Measurements from ENCODE around the gene MKI67.
A peak's percentile ranks its signal among the peaks of the same experiment; 100 is the strongest.

MKI67 gene

DNA sequence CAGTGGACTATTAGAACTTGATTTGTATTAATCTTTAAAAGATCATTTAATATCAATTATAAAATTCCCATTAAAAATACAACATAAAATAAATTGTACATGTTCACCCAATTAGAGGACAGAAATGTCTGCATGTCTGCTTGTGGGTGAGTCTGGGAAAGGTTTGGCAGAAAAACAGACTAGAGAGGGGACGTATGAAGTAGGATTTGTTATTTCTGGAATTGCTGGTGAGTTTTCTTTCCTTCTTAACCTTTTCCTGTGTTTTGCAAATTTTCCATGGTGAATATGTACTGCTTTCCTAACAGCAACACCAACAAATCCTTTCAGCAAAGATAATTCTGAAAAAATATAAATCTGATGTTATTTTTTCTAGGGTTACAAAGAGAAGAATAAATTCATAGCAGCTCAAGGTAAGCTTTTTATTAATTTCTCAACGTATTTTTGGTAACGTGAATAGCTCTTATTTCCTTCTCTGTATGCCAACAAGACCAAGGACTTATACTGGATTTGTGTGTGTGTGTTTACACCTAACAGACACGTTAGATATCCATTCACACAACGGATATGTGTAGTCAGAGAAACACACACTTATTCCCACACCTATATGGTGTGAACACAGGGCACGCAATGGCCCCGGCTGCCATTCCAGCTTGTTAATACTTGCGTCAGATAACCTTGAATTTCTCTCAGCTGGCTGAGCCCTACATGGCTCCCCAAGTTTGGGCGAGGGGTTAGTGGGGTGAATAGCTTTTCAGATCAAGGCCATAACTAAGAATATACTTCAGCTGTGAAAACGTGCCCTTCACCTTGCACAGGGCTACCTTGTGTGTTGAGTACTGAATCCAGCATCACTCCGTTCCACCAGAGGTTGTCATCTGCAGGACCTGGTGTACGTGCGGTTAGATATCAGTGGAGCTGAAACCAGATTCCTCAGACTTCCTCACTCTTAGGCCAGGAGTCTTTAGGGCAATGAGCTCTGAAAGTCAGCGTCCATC, 64.6 kb downstream of the MKI67 start:
- Histone ChIP-seq H4K91ac (ENCODE audit: low read depth, low read length, poor library complexity) (no peak overlapping the region), H3K14ac (ENCODE audit: low read length) (no peak overlapping the region), H3K4ac (ENCODE audit: low read length) (no peak overlapping the region), H3K79me1 (ENCODE audit: low read depth, low read length) (no peaks in the 10 kb centered on the region), H2BK5ac (ENCODE audit: low read length) (no peak overlapping the region), H3K36me3 (replicated peaks in 1 of 2; ENCODE audit: control insufficient read depth in 2 of 2, insufficient read depth in 2 of 2, low read length in 2 of 2) (peaks cover 0 to 3% of the 10 kb centered on the region in 2 donors), H2BK12ac (ENCODE audit: low read length) (no peak overlapping the region), H2BK15ac (ENCODE audit: low read length) (no peak overlapping the region), H3K4me3 (ENCODE audit: low read length in 2 of 2) (no peak overlapping the region), H4K8ac (ENCODE audit: low read depth, low read length) (no peak overlapping the region), H2AK5ac (ENCODE audit: low read depth, low read length) (no peak overlapping the region), H3K9me3 (replicated peaks in 1 of 2; ENCODE audit: control insufficient read depth in 2 of 2, insufficient read depth in 1 of 2, low read depth in 1 of 2, low read length in 2 of 2) (no peaks in the 10 kb centered on the region), H3K4me1 (ENCODE audit: control insufficient read depth in 2 of 2, insufficient read depth in 1 of 2, low read depth in 1 of 2, low read length in 2 of 2) (peaks cover 9 to 18% of the 10 kb centered on the region in 2 donors), H2BK120ac (ENCODE audit: low read depth, low read length) (no peak overlapping the region), H3K27ac (replicated peaks; ENCODE audit: low read length) (no peak overlapping the region), H3K9ac (ENCODE audit: low read depth, low read length, poor library complexity) (no peak overlapping the region), H2AFZ (ENCODE audit: low read length) (peak overlapping the region; percentile 79), H3K23ac (ENCODE audit: low read depth, low read length, poor library complexity) (no peak overlapping the region), H3K4me2 (ENCODE audit: insufficient read depth, low read length, poor library complexity, severe bottlenecking) (no peak overlapping the region), H3K18ac (ENCODE audit: low read length) (no peak overlapping the region), H3K27me3 (ENCODE audit: control insufficient read depth in 3 of 3, insufficient read depth in 3 of 3, low read depth in 1 of 3, low read length in 3 of 3) (no peaks in the 10 kb centered on the region)
- DNase-seq (ENCODE audit: low spot score): no peak
- WGBS, 2 donors (ENCODE audit: extremely low coverage in 2 of 2, insufficient read length in 2 of 2, insufficient replicate concordance in 1 of 2): no CpG with 5 or more reads among the region's 14 CpGs

DNA sequence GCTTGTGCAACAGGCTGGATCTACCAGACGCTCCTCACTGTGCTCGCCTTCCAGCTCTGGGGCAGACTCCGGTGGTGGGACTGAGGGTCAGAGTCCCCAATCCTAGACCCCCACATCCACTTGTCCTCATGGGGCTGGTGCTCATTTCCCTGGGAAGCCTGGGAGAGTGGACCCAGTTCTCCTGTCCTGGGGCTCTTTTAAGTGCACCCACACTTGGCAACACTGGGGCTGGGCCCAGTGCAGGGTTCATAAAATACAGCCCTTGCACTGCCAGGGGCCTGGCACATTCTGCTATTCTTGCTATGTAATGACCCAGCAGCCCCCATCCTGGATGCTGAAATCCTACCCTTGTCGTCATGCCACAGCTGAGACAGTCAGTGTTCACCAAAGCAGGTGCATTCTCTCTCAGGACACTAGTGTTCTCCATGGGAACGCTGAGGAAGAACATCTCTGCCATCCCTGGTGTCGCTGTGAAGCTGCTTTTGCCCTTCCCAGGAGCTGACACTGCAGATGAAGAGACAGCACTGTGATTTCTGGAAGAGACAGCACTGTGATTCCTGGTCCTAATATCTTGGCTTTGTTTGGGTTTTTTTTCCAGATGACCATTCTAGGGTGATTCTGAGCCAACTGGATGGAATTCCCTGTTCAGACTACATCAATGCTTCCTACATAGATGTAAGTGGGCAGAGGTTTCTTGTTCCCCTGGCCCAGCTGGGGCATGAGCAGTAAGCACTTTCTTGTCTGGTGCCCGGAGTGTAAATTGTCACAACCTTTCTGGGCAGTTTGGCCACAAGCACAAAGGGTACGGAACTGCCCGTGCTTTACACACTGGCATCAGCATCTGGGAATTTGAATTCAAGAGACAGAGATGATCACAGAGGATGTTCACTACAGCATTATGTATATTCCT, 65.6 kb downstream of the MKI67 start:
- H3K4me3 ChIP-seq (ENCODE audit: low read length in 2 of 2): no peak overlapping the region
- H2BK120ac ChIP-seq (ENCODE audit: low read depth, low read length): no peak overlapping the region
- peaks cover 9 to 18% of the 10 kb centered on the region in 2 donors for H3K4me1 ChIP-seq (ENCODE audit: control insufficient read depth in 2 of 2, insufficient read depth in 1 of 2, low read depth in 1 of 2, low read length in 2 of 2)
- DNase-seq (ENCODE audit: low spot score): no peak
- no peak overlapping the region for H3K4me2 ChIP-seq (ENCODE audit: insufficient read depth, low read length, poor library complexity, severe bottlenecking)
- H2AFZ ChIP-seq (ENCODE audit: low read length): no peak overlapping the region
- no peak overlapping the region for H3K9ac ChIP-seq (ENCODE audit: low read depth, low read length, poor library complexity)
- peak overlapping the region; percentile 54 for H3K4ac ChIP-seq (ENCODE audit: low read length)
- no peaks in the 10 kb centered on the region for H3K27me3 ChIP-seq (ENCODE audit: control insufficient read depth in 3 of 3, insufficient read depth in 3 of 3, low read depth in 1 of 3, low read length in 3 of 3)
- H3K36me3 ChIP-seq (replicated peaks in 1 of 2; ENCODE audit: control insufficient read depth in 2 of 2, insufficient read depth in 2 of 2, low read length in 2 of 2): peaks cover 0 to 3% of the 10 kb centered on the region in 2 donors
- no peak overlapping the region for H4K91ac ChIP-seq (ENCODE audit: low read depth, low read length, poor library complexity)
- no peak overlapping the region for H3K23ac ChIP-seq (ENCODE audit: low read depth, low read length, poor library complexity)
- H4K8ac ChIP-seq (ENCODE audit: low read depth, low read length): no peak overlapping the region
- no CpG with 5 or more reads among the region's 9 CpGs for WGBS, 2 donors (ENCODE audit: extremely low coverage in 2 of 2, insufficient read length in 2 of 2, insufficient replicate concordance in 1 of 2)
- H2AK5ac ChIP-seq (ENCODE audit: low read depth, low read length): no peak overlapping the region
- no peak overlapping the region for H2BK12ac ChIP-seq (ENCODE audit: low read length)
- H2BK5ac ChIP-seq (ENCODE audit: low read length): no peak overlapping the region
- no peaks in the 10 kb centered on the region for H3K79me1 ChIP-seq (ENCODE audit: low read depth, low read length)
- no peak overlapping the region for H2BK15ac ChIP-seq (ENCODE audit: low read length)
- no peak overlapping the region for H3K14ac ChIP-seq (ENCODE audit: low read length)
- H3K9me3 ChIP-seq (replicated peaks in 1 of 2; ENCODE audit: control insufficient read depth in 2 of 2, insufficient read depth in 1 of 2, low read depth in 1 of 2, low read length in 2 of 2): no peaks in the 10 kb centered on the region
- no peak overlapping the region for H3K27ac ChIP-seq (replicated peaks; ENCODE audit: low read length)
- no peak overlapping the region for H3K18ac ChIP-seq (ENCODE audit: low read length)

DNA sequence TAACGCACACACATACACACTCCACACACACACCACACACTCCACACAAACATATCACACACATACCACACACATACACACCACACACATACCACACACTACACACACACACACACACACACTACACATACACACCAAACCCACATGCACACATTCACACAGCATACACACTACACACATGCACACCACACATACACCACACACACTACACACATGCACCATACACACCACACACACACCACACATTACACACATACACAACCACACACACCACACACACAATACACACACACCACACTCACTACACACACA, 66.3 kb downstream of the MKI67 start:
- Histone ChIP-seq H2BK120ac (ENCODE audit: low read depth, low read length) (no peak overlapping the region), H2BK5ac (ENCODE audit: low read length) (no peak overlapping the region), H2BK12ac (ENCODE audit: low read length) (no peak overlapping the region), H4K8ac (ENCODE audit: low read depth, low read length) (no peak overlapping the region), H3K27ac (replicated peaks; ENCODE audit: low read length) (no peak overlapping the region), H3K9me3 (replicated peaks in 1 of 2; ENCODE audit: control insufficient read depth in 2 of 2, insufficient read depth in 1 of 2, low read depth in 1 of 2, low read length in 2 of 2) (no peaks in the 10 kb centered on the region), H3K4me3 (ENCODE audit: low read length in 2 of 2) (peak overlapping the region in 1 of 2 donors; percentile 42), H3K36me3 (replicated peaks in 1 of 2; ENCODE audit: control insufficient read depth in 2 of 2, insufficient read depth in 2 of 2, low read length in 2 of 2) (peaks cover 0 to 3% of the 10 kb centered on the region in 2 donors), H3K14ac (ENCODE audit: low read length) (no peak overlapping the region), H3K4me1 (ENCODE audit: control insufficient read depth in 2 of 2, insufficient read depth in 1 of 2, low read depth in 1 of 2, low read length in 2 of 2) (peaks cover 9 to 18% of the 10 kb centered on the region in 2 donors), H3K23ac (ENCODE audit: low read depth, low read length, poor library complexity) (no peak overlapping the region), H3K9ac (ENCODE audit: low read depth, low read length, poor library complexity) (no peak overlapping the region), H3K4ac (ENCODE audit: low read length) (peak overlapping the region; percentile 54), H2AFZ (ENCODE audit: low read length) (no peak overlapping the region), H2AK5ac (ENCODE audit: low read depth, low read length) (no peak overlapping the region), H3K79me1 (ENCODE audit: low read depth, low read length) (no peaks in the 10 kb centered on the region), H2BK15ac (ENCODE audit: low read length) (no peak overlapping the region), H3K18ac (ENCODE audit: low read length) (no peak overlapping the region), H3K27me3 (ENCODE audit: control insufficient read depth in 3 of 3, insufficient read depth in 3 of 3, low read depth in 1 of 3, low read length in 3 of 3) (no peaks in the 10 kb centered on the region), H3K4me2 (ENCODE audit: insufficient read depth, low read length, poor library complexity, severe bottlenecking) (no peak overlapping the region), H4K91ac (ENCODE audit: low read depth, low read length, poor library complexity) (peak overlapping the region; percentile 38)
- DNase-seq (ENCODE audit: low spot score): no peak
- 100% methylated on average over 1 of the region's 1 CpG; no CpG with 5 or more reads in 1 of the 2 donors for WGBS, 2 donors (ENCODE audit: extremely low coverage in 2 of 2, insufficient read length in 2 of 2, insufficient replicate concordance in 1 of 2)
